Astrocyte of the cerebellum (primary cell): ENCODE results near the gene MBTPS1.

ENCODE experiments used
- DNase-seq: peaks from one replicate; pipeline ENCODE4 v3.0.0-alpha.2; 2011; ENCODE audit warnings: low read depth
- H3K4me3 ChIP-seq: 2 replicates; pipeline ENCODE4 v1.5.1; 2011; ENCODE audit warnings: mild to moderate bottlenecking, low read depth, low read length, moderate library complexity
- CTCF ChIP-seq: IDR thresholded peaks from 2 replicates; pipeline ENCODE4 v1.5.1; 2012; ENCODE audit warnings: low read length, low read depth, moderate library complexity, mild to moderate bottlenecking; ENCODE audit errors: missing control alignments
- in situ Hi-C: cut with HindIII; loops from 2 replicates; pipeline ENCODE4 v1.10.0; 2017; ENCODE audit warnings: low sequenced_read_pairs

Gene MBTPS1

GRCh38 chr16:84053237-84053636 is 63.5 kb downstream of the MBTPS1 start:
- no peak overlapping the region for H3K4me3 ChIP-seq
- TF ChIP-seq CTCF = no peak
- in situ Hi-C loops = no loop called here
- no peak for DNase-seq

- no peak overlapping the region for H3K4me3 ChIP-seq
- TF ChIP-seq CTCF = no peak
- DNase-seq = no peak
- in situ Hi-C loops = no loop called here
Measured at GRCh38 chr16:84052071-84052622, 64.6 kb downstream of the MBTPS1 start.

- no peak for DNase-seq
- no peak for TF ChIP-seq CTCF
- in situ Hi-C loops = no loop called here
- no peak overlapping the region for H3K4me3 ChIP-seq
Measured at GRCh38 chr16:84050316-84050715, 66.4 kb downstream of the MBTPS1 start.

GRCh38 chr16:84049403-84050060 is 67.2 kb downstream of the MBTPS1 start:
- no peak for TF ChIP-seq CTCF
- DNase-seq = no peak
- no peak overlapping the region for H3K4me3 ChIP-seq
- in situ Hi-C loops = no loop called here

- in situ Hi-C loops = no loop called here
- no peak overlapping the region for H3K4me3 ChIP-seq
- DNase-seq = no peak
- no peak for TF ChIP-seq CTCF
Measured at GRCh38 chr16:84048871-84049270, 67.9 kb downstream of the MBTPS1 start.

- no peak overlapping the region for H3K4me3 ChIP-seq
- DNase-seq = no peak
- in situ Hi-C loops = no loop called here
- peak; percentile 13 for TF ChIP-seq CTCF
Measured at GRCh38 chr16:84048270-84048669, 68.5 kb downstream of the MBTPS1 start.
